ENCODE results near the gene MICAL1.

GRCh38 chr6:109484122-109484521 is 28.6 kb upstream of the MICAL1 start:
- no peak for TF ChIP-seq REST (IDR thresholded peaks at IDR 0.05; ENCODE audit: borderline replicate concordance)
- no peak for TF ChIP-seq CTCF (IDR thresholded peaks at IDR 0.05; ENCODE audit: poor library complexity, severe bottlenecking)
- TF ChIP-seq RAD21 (conservative IDR thresholded peaks at IDR 0.05): no peak
- TF ChIP-seq EZH2 (IDR thresholded peaks at IDR 0.05; ENCODE audit: borderline replicate concordance, insufficient read depth, low read length, poor library complexity, severe bottlenecking): no peak

All from neural cell (in vitro differentiated cells).